Neural progenitor cell (in vitro differentiated cells): ENCODE data around the gene SOD3. TPM values are rescaled to one million over a fixed set of nuclear protein-coding genes. Genes with fewer than 3 reads are reported as not detected.

Source experiments
- DNase-seq: peaks from one replicate; pipeline ENCODE4 v3.0.0-alpha.2; 2016; ENCODE audit warnings: low spot score
- H2AFZ ChIP-seq: fragments of 200-600 bp; sonication (generic); replicated peaks from 2 replicates; pipeline ENCODE4 v1.6.1; 2016; ENCODE audit warnings: antibody characterized with exemption
- H3F3A ChIP-seq: fragments of 200-600 bp; sonication (generic); 2 replicates; pipeline ENCODE4 v1.6.1; 2016; ENCODE audit warnings: antibody characterized with exemption, low read depth
- H3K27ac ChIP-seq: fragments of 200-600 bp; sonication (generic); 2 replicates; pipeline ENCODE4 v1.5.1; 2016; ENCODE audit warnings: mild to moderate bottlenecking
- H3K27me3 ChIP-seq: fragments of 200-600 bp; sonication (generic); 2 replicates; pipeline ENCODE4 v1.6.1; 2016; ENCODE audit warnings: mild to moderate bottlenecking, moderate library complexity
- H3K36me3 ChIP-seq: fragments of 200-600 bp; sonication (generic); 2 replicates; pipeline ENCODE4 v1.5.1; 2016
- H3K4me1 ChIP-seq: fragments of 200-600 bp; sonication (generic); 2 replicates; pipeline ENCODE4 v1.6.1; 2016; ENCODE audit warnings: mixed run types
- H3K4me2 ChIP-seq: fragments of 200-600 bp; sonication (generic); 2 replicates; pipeline ENCODE4 v1.6.1; 2016
- H3K4me3 ChIP-seq: fragments of 200-600 bp; sonication (generic); 2 replicates; pipeline ENCODE4 v1.5.1; 2016
- H3K79me2 ChIP-seq: fragments of 200-600 bp; sonication (generic); 2 replicates; pipeline ENCODE4 v1.6.1; 2016; ENCODE audit warnings: low read depth
- H3K9ac ChIP-seq: fragments of 200-600 bp; sonication (generic); 2 replicates; pipeline ENCODE4 v1.6.1; 2016
- H3K9me3 ChIP-seq: fragments of 200-600 bp; sonication (generic); 2 replicates; pipeline ENCODE4 v1.5.1; 2016; ENCODE audit warnings: low read depth
- H4K20me1 ChIP-seq: fragments of 200-600 bp; sonication (generic); 2 replicates; pipeline ENCODE4 v1.6.1; 2016; ENCODE audit warnings: low read depth
- H3K27ac Mint-ChIP-seq: 3 replicates; pipeline ENCODE4 v1.8.0; 2021; ENCODE audit warnings: mixed read lengths
- H3K27me3 Mint-ChIP-seq: 2 replicates; pipeline ENCODE4 v1.8.0; 2022; ENCODE audit warnings: low read depth, mild to moderate bottlenecking, inconsistent platforms, moderate library complexity, mixed read lengths; ENCODE audit not compliant: insufficient read depth
- H3K36me3 Mint-ChIP-seq: 3 replicates; pipeline ENCODE4 v1.8.0; 2021; ENCODE audit warnings: mixed read lengths
- H3K4me1 Mint-ChIP-seq: 3 replicates; pipeline ENCODE4 v1.8.0; 2021; ENCODE audit warnings: mixed read lengths
- H3K4me3 Mint-ChIP-seq: 3 replicates; pipeline ENCODE4 v1.8.0; 2021; ENCODE audit warnings: mild to moderate bottlenecking, moderate library complexity, mixed read lengths
- H3K9me3 Mint-ChIP-seq: 3 replicates; pipeline ENCODE4 v1.8.0; 2020; ENCODE audit warnings: mixed read lengths
- CTCF ChIP-seq: fragments of 200-600 bp; sonication (generic); IDR thresholded peaks from 2 replicates; pipeline ENCODE4 v1.5.1; 2017; ENCODE audit warnings: antibody characterized with exemption, mild to moderate bottlenecking
- EZH2 ChIP-seq: fragments of 200-600 bp; sonication (generic); IDR thresholded peaks from 2 replicates; pipeline ENCODE4 v1.6.1; 2017; ENCODE audit warnings: antibody characterized with exemption, mild to moderate bottlenecking, moderate library complexity
- EZH2phosphoT487 ChIP-seq: fragments of 200-600 bp; sonication (generic); IDR thresholded peaks from 2 replicates; pipeline ENCODE4 v1.6.1; 2017; ENCODE audit warnings: antibody characterized with exemption
- total RNA-seq: library from RNA; depleted of rRNA; stranded (reverse); fragments of >200 nt; gene quantifications from 2 replicates; pipeline ENCODE4 v1.2.3, GENCODE V29; 2015; ENCODE audit warnings: low replicate concordance

Gene SOD3
- total RNA-seq, 1 donor from 2014 or later, result 0.11 TPM

DNA sequence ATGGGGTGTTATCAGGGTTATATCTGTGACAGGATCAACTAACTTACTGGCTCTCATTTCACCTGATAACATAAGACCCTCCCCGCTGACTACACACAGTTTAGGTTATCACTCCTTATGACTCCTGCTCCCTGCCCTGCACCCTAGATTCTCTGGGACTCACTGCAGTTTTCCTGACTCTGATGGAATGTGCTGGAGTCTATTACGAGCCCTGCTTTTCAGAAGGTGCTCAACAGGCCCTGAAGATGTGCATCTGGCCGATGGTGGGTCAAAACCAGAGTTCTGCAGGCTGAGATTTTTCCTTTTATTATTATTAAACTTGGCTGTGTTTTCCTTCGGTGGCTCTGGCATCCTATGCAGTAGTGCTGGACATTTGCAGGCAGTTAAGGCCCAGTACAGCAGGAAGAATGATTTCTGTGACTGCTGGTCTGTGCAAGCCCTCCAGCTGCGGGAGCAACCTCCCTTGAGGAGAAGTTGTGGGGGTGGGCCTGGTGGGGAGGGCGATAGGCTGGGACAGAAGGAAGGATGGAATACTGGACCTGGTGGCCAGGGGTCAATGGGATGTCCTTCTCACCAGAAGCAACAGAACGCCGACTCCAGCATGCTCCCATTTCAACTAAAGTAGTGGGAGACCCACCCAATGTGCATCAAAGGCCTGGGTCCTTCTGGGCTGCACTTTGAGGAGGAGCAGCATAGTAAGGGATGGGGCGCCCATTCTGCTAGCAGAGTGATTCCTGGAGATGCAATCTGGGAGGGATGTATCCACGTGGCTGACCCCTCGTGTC, 11.0 kb downstream of the SOD3 start:
- DNase-seq, result no peak
- Mint-ChIP-seq H3K4me1 (peaks cover 11% of the 10 kb centered on the region), H3K27ac (no peak overlapping the region)

DNA sequence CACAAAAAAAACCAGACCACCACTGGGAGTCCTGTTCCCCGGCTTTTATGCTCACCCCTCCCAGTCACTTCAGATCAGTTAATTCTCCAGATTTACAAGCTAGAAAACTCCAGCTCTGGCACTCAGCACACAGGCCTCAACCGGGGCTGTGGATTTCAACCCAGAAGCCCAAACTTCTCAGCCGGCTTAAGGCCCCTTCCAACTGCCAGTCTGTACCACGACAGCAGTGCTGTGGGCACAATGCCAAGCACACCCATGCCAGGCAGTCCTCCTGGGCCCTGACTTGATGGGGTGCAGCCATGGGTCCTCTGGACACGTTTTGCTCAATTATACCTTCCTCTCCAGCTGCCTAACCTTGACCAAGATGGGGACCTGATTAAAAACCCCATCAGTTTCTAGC, 12.2 kb downstream of the SOD3 start:
- H3K4me2 ChIP-seq, result no peak overlapping the region
- H4K20me1 ChIP-seq, result no peaks in the 10 kb centered on the region
- DNase-seq, result no peak
- peaks cover under 1% of the 10 kb centered on the region for H3K27me3 ChIP-seq
- H3K27me3 Mint-ChIP-seq, result peaks cover 5% of the 10 kb centered on the region
- no peaks in the 10 kb centered on the region for H3K79me2 ChIP-seq
- no peak overlapping the region for H3K9ac ChIP-seq
- H3K4me3 Mint-ChIP-seq, result no peak overlapping the region
- H3K27ac Mint-ChIP-seq, result no peak overlapping the region
- TF ChIP-seq CTCF, result no peak
- TF ChIP-seq EZH2, result no peak
- TF ChIP-seq EZH2phosphoT487, result no peak
- H3K9me3 ChIP-seq, result no peaks in the 10 kb centered on the region
- no peaks in the 10 kb centered on the region for H3F3A ChIP-seq
- no peaks in the 10 kb centered on the region for H3K36me3 ChIP-seq
- H3K4me1 ChIP-seq, result no peaks in the 10 kb centered on the region
- no peak overlapping the region for H3K27ac ChIP-seq
- no peak overlapping the region for H2AFZ ChIP-seq
- no peak overlapping the region for H3K4me3 ChIP-seq
- peaks cover 7% of the 10 kb centered on the region for H3K4me1 Mint-ChIP-seq
- peaks cover 9% of the 10 kb centered on the region for H3K36me3 Mint-ChIP-seq
- H3K9me3 Mint-ChIP-seq, result peaks cover 2% of the 10 kb centered on the region

More for the DNA sequence above, 11.0 kb downstream of the SOD3 start:
- H3K4me3 Mint-ChIP-seq, result no peak overlapping the region
- no peak overlapping the region for H3K27ac ChIP-seq
- H3K9me3 Mint-ChIP-seq, result no peaks in the 10 kb centered on the region
- H3F3A ChIP-seq, result no peaks in the 10 kb centered on the region
- no peaks in the 10 kb centered on the region for H3K4me1 ChIP-seq
- peaks cover 7% of the 10 kb centered on the region for H3K36me3 Mint-ChIP-seq
- TF ChIP-seq CTCF, result no peak
- TF ChIP-seq EZH2phosphoT487, result no peak
- H3K9me3 ChIP-seq, result no peaks in the 10 kb centered on the region
- no peaks in the 10 kb centered on the region for H3K79me2 ChIP-seq
- H3K27me3 ChIP-seq, result peaks cover 13% of the 10 kb centered on the region
- H3K4me2 ChIP-seq, result no peak overlapping the region
- no peak overlapping the region for H3K9ac ChIP-seq
- peaks cover 5% of the 10 kb centered on the region for H3K27me3 Mint-ChIP-seq
- no peak overlapping the region for H2AFZ ChIP-seq
- no peaks in the 10 kb centered on the region for H4K20me1 ChIP-seq
- no peak overlapping the region for H3K4me3 ChIP-seq
- no peaks in the 10 kb centered on the region for H3K36me3 ChIP-seq

DNA sequence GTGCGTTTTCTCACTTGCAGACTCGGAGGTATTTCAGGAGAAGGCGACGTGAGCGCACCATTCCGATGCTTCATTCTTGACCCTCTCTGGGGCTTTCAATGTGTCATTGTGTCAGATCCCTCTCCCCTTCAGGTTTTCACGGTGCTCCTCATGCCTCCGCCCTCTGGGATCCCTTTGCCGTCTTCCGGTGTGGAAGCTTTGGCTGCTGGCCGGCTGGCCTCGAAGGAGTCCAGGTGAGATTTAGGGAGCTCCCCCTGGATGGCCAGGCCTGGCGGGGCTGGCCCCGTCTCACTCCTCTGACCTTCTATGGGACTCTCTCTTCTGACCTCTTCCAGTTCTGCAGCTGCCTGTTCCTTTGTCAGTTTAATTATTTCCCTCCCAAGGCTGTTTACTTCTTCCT, 12.9 kb downstream of the SOD3 start:
- peaks cover 9% of the 10 kb centered on the region for H3K36me3 Mint-ChIP-seq
- Histone ChIP-seq H3F3A (no peaks in the 10 kb centered on the region), H4K20me1 (no peaks in the 10 kb centered on the region), H3K9me3 (no peaks in the 10 kb centered on the region), H3K36me3 (no peaks in the 10 kb centered on the region), H3K4me2 (no peak overlapping the region), H3K4me1 (no peaks in the 10 kb centered on the region), H3K27me3 (no peaks in the 10 kb centered on the region), H3K27ac (no peak overlapping the region), H2AFZ (no peak overlapping the region), H3K79me2 (no peaks in the 10 kb centered on the region), H3K4me3 (no peak overlapping the region), H3K9ac (no peak overlapping the region)
- peaks cover 2% of the 10 kb centered on the region for H3K9me3 Mint-ChIP-seq
- TF ChIP-seq EZH2phosphoT487, result no peak
- no peak for TF ChIP-seq EZH2
- no peak for TF ChIP-seq CTCF
- DNase-seq, result no peak
- H3K27me3 Mint-ChIP-seq, result peaks cover 5% of the 10 kb centered on the region
- H3K4me3 Mint-ChIP-seq, result no peak overlapping the region
- no peak overlapping the region for H3K27ac Mint-ChIP-seq
- H3K4me1 Mint-ChIP-seq, result peaks cover under 1% of the 10 kb centered on the region
